ENCODE data around the gene SAP30.

SAP30 gene

GRCh38 chr4:173370477-173371291 is at the start of gene SAP30:
Gene SAP30 (plus strand): TSS chr4:173370954. CDS start chr4:173371183, 229 bp downstream.
- DNase-seq (ENCODE audit: low read depth in 2 of 2, low spot score in 1 of 2) = peak; percentile 94 to 95

GRCh38 chr4:173325007-173325736 is 45.6 kb upstream of the SAP30 start:
- DNase-seq (ENCODE audit: low read depth in 2 of 2, low spot score in 1 of 2) = no peak

GRCh38 chr4:173328236-173328901 is 42.4 kb upstream of the SAP30 start:
- DNase-seq (ENCODE audit: low read depth in 2 of 2, low spot score in 1 of 2) = no peak

- no peak for DNase-seq (ENCODE audit: low read depth in 2 of 2, low spot score in 1 of 2)
Observed at GRCh38 chr4:173330590-173330989, 40.2 kb upstream of the SAP30 start.

- no peak for DNase-seq (ENCODE audit: low read depth in 2 of 2, low spot score in 1 of 2)
Observed at GRCh38 chr4:173332021-173332487, 38.7 kb upstream of the SAP30 start.

GRCh38 chr4:173332963-173333657 is 37.6 kb upstream of the SAP30 start:
- DNase-seq (ENCODE audit: low read depth in 2 of 2, low spot score in 1 of 2) = no peak

- DNase-seq (ENCODE audit: low read depth in 2 of 2, low spot score in 1 of 2) = peak in 1 of 2 donors; percentile 21
Observed at GRCh38 chr4:173333658-173334084, 37.1 kb upstream of the SAP30 start.

GRCh38 chr4:173334085-173334890 is 36.5 kb upstream of the SAP30 start, which contains the start of gene HMGB2:
Gene HMGB2 (minus strand): TSS chr4:173334358. CDS start chr4:173333649, 709 bp downstream.
- peak; percentile 99 to 100 for DNase-seq (ENCODE audit: low read depth in 2 of 2, low spot score in 1 of 2)

GRCh38 chr4:173334891-173335752 is 35.6 kb upstream of the SAP30 start:
- DNase-seq (ENCODE audit: low read depth in 2 of 2, low spot score in 1 of 2) = no peak

GRCh38 chr4:173337463-173337862 is 33.3 kb upstream of the SAP30 start:
- no peak for DNase-seq (ENCODE audit: low read depth in 2 of 2, low spot score in 1 of 2)

GRCh38 chr4:173343832-173344397 is 26.8 kb upstream of the SAP30 start:
- DNase-seq (ENCODE audit: low read depth in 2 of 2, low spot score in 1 of 2) = no peak

GRCh38 chr4:173345648-173346047 is 25.1 kb upstream of the SAP30 start:
- no peak for DNase-seq (ENCODE audit: low read depth in 2 of 2, low spot score in 1 of 2)

- DNase-seq (ENCODE audit: low read depth in 2 of 2, low spot score in 1 of 2) = no peak
Observed at GRCh38 chr4:173346074-173346473, 24.7 kb upstream of the SAP30 start.

GRCh38 chr4:173347467-173347866 is 23.3 kb upstream of the SAP30 start:
- DNase-seq (ENCODE audit: low read depth in 2 of 2, low spot score in 1 of 2) = no peak

- DNase-seq (ENCODE audit: low read depth in 2 of 2, low spot score in 1 of 2) = no peak
Observed at GRCh38 chr4:173357939-173358338, 12.8 kb upstream of the SAP30 start.

GRCh38 chr4:173360587-173361221 is 10.1 kb upstream of the SAP30 start:
- no peak for DNase-seq (ENCODE audit: low read depth in 2 of 2, low spot score in 1 of 2)

GRCh38 chr4:173362666-173363065 is 8.1 kb upstream of the SAP30 start:
- DNase-seq (ENCODE audit: low read depth in 2 of 2, low spot score in 1 of 2) = no peak

GRCh38 chr4:173365359-173365996 is 5.3 kb upstream of the SAP30 start:
- DNase-seq (ENCODE audit: low read depth in 2 of 2, low spot score in 1 of 2) = no peak

Measured in stimulated activated CD8-positive, alpha-beta memory T cell treated with anti-CD3 and anti-CD28 coated beads, Interleukin-4, amount 100 ng/mL, for 1 hour (primary cell).